GM21423 (cell line): ENCODE data around the gene SASH1.

ENCODE experiments used
- ATAC-seq: cut with Tn5 transposase; IDR thresholded peaks from one replicate; pipeline ENCODE4 v1.9.1; 2021; ENCODE audit warnings: mild to moderate bottlenecking, moderate library complexity; ENCODE audit not compliant: unreplicated experiment

SASH1 gene

DNA sequence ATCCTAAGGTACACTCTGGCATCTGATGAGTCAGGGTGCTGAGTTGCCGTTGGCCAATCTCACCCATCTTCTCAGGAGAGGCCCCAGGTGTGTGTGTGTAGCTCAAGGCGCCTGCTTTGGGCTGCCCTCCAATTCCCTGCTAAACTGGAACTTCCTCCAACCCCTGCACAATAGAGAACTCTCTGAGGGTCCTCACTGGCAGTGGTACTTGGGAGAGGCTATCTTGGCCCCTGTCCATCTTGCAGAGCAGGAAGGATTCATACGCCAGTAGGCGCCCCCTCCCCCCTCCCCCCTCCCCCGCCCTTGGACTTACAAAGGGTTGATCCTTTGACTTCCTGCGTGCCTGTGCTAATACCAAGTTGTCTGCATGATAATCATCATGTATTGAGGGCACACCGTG is 173.6 kb downstream of the SASH1 start:
- no peak for ATAC-seq

DNA sequence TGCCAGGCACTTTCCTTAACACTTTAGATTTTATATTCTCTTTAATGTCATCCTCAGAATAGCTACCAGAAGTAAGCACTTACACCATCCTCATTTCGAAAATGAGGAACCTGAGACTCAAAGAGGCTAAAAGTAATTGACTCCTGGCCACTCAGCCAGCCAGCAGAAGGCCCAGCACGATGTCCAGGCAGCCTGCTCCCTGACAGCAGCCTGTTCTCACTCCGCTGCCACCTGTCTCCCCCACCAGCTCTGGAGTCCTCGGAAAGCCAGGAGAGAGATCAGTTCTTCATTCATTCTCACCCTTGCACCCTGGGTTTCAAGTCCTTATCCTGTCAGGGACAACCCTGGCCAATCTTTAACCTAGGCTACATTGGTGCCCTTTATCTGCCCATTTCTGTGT is 174.0 kb downstream of the SASH1 start:
- ATAC-seq = no peak

DNA sequence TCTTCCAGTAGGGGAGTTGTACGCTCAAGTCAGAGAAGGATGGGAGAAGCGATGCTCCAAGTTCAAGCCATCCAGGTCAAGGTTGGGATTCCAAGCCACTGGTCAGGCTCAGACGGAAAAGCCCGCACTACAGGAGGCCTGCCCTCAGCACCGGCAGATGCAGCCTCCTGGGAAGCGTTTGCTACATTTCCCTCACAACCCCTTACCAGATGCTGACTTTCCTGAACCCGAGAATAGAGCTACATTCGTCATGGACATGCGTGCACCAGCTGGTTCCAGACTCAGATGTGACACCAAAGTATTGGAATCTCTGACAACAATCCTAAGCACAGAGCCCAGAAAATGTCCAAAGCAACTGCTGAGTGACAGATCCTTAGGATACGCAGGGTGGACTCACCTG is 174.8 kb downstream of the SASH1 start:
- no peak for ATAC-seq

DNA sequence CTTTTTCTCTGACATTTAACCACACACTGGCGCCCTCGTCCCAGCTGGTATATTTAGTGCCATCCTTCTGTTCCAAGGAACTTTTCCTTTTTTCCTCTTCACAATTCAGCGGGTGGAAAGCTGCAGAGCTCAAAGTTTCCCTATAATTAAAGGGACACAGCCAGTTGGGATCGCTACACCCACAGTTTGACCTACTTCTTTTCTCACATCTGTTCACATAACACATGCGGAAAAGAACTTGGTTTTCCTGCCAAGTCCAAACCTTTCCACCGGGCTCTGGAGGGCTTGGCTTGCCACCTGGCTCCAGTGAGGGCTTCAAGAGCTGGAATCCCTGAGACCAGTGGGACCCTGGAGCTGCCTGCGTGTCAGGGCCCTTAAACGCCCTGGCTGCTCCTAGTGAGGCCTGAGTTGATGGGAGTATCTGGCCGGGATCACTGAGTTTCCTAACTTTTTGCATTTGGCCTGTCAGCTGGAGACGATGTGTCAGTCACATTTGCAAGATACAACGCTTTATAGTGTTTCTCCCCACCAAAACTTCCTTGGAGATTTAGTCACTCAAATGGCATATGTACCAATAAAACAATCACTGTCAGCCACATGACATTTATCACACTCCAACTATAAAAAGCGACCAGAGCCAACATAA is 176.0 kb downstream of the SASH1 start:
- ATAC-seq = no peak

DNA sequence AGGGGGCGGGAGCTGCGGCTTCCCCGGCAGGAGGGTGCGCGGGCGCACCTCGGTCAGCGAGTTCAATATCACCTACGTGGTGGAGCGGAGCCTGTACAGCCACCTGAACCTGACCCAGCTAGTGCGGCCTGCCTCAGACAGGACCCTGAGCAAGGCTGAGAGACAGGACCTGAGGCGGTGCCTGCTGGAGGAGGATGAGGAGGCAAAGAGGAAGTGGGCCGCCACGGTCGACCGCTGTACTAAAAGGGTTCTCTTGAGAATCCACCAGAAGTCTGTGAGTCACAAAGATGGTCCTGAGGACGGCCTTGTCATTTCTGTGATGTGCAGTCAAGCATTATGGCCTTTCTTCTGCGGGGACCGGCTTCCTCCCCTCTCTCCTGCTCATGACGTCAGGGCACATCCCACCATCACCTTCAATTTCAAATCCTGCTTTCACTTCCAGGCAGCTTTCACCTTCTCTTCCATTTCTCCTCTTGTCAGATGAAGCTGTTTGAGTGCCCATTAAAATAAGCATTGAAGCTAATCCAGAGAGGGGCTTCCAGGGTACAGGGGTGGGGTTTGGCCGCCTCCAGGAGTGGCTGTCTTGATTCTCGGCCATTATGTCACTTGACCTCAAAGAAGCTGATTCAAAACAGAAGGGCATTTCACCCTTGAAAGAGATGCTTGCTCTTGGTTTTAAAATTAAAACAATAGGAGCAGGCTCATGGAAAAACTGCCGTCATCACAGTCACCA is 177.6 kb downstream of the SASH1 start:
- ATAC-seq = peak; percentile 92

DNA sequence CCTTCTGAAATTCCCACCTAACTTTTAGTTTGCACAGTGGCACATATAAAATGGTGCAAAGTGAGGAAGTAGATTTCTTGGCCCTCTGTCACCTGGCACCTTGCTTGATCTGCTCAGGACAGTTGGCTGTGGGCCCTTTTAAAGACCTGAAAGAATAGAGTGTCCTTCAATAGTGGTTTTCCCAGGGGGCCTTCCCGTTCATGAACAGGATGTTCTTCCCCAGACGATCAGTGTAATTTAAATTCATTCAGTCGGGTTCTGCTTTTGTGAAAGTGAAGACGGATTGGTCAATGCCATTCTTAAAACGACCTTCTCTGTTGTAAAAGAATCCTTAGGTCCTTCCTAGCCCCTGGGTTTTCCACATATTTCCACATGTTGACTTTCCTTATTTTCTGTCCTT is 178.5 kb downstream of the SASH1 start:
- no peak for ATAC-seq

DNA sequence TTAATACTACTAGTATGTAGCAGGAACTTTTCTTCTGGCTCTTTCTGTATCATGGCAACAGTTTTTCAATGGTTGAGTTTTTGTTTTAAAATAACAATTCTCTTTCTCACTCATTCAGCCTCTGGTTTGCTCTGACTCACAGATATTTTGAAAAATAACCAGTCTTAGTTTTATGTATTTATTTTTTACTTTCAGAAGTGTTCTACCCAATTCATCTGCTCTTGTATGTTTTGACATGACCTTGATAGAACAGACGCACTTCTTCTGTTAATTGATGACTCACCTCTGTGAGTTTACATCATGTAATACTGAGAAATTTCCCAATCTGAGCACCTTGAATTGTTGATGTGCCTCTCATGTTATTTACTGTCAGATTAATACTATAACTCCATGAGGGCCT is 178.9 kb downstream of the SASH1 start:
- no peak for ATAC-seq

DNA sequence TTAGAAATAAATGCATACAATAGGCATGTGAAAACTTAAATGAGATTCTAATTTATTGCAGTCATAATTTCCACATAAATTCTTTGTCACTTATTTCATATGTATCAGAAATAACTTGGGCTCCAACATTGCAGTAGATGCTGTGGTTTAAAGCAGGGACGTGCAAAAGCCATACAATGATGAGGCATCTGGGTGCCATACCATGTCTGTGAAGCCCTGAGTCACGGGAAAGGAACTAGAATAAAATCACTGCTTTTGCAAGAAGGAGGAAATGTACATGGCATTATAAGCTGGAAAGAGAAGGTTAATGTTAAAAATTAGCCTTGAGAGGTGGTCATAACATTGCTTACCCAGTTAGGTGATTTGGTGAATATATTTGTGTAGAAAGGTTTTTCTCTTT is 180.4 kb downstream of the SASH1 start:
- no peak for ATAC-seq

DNA sequence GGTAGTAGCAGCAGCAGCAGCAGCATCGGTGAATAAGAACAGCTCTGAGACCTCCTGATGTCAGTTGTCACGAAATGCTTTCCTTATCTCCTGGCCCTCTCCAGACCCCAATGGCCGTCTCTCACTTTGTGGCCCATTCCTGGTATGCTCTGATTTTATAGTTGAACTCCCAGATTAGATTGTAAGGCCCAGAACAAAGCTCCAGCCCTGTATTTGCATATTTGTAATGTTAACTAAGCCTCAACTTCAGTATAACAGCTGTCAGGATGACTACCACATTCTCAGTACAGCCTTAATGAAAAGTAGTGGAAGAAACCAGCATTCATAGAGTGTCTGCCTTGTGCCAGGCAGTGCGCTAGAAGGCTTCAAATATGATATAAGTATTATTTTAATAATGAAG is 180.9 kb downstream of the SASH1 start:
- ATAC-seq = no peak

DNA sequence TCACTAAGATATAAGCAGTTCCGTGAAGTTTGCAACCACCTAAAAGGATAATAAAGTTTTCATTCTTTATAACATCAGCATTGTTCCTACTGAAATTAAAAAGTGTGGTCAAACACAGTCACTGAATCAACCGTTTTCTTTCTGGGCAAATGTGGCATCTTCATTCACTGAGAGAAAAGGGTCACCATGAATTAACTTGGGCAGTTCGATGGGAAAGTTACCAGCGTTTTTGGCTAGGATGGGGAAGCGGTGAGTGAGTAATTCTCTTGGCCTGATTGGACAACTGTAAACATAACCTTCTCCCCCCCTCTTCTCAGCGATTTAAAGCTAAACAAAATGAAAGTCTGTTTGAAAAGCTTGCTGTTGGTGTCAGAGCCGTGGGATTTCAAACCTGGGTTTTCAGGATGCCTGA is 181.8 kb downstream of the SASH1 start:
- ATAC-seq = no peak

DNA sequence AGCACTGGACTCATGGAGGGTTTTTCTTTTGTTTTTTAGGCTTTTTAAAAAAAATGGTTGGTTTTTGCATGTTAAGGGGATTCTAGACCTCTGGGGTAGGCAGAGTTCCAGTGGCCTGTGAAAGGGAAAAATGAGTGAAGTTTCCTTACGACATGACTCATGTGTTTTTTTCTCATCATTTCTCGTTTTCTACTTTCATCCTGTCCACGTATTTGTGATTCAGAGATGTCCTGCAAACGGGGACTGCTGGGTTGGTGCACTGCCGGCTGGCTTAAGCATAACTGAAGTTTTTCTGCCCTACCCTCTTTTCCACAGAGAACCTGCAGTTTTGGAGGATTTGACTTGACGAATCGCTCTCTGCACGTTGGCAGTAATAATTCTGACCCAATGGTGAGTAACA is 182.3 kb downstream of the SASH1 start:
- no peak for ATAC-seq

DNA sequence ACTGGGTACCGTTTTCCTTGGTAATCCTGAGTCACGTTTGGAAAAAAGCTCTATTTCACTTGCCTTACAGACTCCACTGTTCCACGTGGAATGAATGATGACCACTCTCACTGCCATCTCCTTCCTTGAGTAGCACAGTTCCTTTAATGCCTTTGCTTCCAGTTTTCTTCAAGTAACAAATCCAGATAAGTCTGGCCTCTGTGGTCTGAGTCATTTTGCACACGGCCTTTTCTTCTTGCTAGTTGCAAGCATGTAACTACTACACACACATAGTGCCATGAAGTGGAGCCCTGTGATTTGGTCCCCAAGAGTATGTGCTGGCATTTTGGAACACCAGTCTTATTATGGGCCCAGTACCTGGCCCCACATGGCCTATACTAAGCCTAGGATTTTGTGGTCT is 182.8 kb downstream of the SASH1 start:
- no peak for ATAC-seq

DNA sequence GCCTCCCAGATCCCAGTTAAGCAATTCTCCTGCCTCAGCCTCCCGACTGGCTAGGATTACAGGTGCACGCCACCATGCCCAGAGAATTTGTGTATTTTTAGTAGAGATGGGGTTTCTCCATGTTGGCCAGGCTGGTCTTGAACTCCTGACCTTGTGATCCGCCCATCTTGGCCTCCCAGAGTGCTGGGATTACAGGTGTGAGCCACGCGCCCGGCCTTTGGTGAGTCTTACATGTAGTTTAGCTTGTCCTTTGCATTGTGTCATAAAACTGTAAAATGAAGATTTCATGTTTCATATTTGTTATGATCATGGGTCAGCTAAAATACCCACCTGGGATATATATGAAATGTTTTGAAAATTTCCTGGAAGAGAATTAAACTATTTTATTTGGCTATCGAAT is 183.5 kb downstream of the SASH1 start:
- no peak for ATAC-seq

DNA sequence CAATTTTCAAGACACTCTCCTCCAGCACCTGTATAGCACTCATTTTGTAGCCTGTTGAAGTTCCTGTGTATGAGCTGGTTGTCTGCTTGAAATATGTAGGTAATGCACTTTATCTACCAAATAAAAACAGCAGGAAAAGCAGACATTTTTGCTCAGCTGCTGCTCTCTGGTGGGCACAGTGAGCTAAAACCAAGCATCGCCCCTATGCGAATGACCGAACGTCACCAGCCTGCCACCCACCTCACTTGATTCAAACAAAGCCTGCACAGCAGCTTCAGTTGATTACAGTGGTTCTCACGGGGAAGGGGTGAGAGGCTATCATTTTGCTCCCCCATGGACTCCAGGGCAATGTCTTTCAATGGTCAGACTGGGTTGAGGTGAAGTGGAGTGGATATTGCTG is 185.7 kb downstream of the SASH1 start:
- no peak for ATAC-seq

DNA sequence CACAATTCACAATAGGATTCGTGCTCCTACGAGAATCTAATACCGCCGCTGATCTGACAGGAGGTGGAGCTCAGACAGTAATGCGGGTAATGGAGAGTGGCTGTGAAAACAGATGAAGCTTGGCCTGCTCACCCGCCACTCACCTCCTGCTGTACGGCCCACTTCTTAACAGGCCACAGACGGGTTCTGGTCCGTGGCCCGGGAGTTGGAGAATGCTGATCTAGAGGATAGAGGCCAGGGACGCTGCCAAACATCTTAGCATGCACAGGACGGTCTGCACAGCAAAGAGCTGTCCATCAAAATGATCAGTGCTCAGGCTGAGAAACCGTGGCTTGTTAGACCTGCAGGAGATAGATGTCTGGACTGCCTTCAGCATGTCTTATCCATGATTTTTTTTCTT is 186.4 kb downstream of the SASH1 start:
- no peak for ATAC-seq

DNA sequence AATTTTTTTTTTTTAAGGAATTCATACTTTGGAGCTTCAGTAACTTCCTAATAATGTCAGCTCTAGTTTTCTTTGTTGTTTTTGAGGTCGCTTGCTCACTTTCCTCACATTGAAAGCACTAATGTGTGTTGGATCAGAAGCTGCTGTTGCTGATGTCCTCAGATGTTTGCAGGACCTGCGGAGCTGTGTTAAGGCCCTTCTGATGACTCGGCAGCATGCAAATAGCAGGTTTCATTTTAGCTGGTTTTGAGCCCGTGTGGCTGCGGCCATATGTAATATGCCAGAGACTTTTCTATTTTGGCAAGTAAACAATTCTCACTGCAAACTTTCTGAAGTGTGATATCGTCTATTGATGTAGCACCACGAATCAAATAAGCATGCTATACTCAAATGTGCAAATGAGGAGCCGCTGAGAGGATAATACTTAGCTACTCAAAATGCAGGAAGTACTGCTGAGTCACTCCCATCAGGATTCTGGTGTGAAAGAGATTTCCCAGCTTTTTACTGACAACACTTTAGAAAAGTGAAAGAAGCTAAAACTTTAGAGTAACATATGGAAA is 187.8 kb downstream of the SASH1 start:
- ATAC-seq = peak; percentile 86

DNA sequence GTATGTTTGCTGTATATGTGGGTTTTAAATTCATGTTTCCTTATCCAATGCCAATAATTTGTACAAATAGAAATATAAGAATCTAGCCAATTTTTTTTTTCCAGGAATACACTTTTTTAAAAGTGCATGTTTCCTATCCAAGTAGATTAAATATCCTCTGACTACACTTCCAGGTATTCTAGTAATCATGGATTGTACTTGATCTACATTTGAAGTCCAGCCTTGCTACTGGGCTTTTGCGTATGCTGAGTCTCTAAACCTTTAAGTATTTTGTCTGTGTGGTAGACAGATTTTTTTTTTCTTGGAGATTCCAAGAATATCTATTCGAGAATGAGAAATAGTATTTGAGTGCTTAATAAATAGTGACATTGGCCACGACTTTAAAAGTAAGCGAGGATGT is 188.3 kb downstream of the SASH1 start:
- ATAC-seq = no peak

DNA sequence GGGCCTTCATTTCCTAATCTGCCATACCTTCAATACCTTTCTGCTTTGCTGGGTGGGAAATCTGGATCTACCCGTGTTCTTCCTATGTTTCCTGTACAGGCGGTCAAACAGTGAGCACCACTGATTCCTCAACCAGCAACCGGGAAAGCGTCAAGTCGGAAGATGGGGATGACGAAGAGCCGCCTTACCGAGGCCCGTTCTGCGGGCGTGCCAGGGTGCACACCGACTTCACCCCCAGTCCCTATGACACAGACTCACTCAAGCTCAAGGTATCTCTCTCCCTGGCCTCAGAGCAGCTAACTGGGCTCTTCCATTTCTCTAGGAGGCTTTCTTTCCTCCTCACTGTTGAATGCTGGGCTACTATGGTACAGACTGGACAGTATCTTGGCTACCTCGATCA is 190.1 kb downstream of the SASH1 start:
- no peak for ATAC-seq

DNA sequence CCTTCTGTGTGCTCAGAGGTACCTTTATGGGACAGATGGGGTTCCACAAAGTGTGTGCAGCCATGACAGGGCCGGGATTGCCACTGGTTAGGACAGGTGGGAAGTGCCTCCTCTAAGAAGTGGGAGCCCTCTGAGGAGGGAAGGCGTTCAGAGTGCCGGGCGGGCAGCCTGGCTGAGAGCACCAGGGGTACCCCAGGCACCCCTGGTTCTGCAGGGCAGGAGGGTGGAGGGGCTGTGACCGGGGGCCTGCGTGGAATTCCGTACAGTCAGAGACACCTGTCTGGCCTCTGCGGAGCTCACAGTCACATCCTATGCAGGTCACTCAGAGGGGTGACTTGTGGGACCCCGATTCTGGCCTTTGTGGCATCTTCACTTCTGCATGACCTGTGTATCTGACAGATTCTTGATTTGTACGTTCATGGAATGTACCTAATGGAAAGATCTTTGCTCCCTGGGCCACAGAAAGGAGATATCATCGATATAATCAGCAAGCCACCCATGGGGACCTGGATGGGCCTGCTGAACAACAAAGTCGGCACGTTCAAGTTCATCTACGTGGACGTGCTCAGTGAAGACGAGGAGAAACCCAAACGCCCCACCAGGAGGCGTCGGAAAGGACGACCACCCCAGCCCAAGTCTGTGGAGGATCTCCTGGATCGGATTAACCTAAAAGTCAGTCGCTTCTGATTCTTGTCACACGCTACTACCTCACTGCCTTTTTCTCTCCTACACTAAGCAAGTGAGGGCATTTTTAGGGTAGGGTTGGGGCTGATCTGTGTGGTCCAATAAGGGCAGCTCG is 190.9 kb downstream of the SASH1 start:
- no peak for ATAC-seq

DNA sequence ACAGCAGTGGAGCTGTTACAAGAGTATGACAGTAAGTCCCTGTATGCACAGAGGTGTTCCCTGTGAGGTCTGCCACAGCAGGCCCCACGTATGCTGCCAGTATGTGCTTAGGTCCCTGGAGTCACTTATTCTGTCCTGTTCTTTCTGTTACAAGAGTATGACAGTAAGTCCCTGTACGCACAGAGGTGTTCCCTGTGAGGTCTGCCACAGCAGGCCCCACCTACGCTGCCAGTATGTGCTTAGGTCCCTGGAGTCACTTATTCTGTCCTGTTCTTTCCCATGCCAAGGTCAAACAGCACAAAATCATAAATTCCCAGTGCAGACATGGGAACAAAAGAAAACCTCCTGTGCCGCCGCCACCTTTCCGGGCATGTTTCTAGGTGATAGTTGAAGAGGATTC is 192.2 kb downstream of the SASH1 start:
- ATAC-seq = no peak

DNA sequence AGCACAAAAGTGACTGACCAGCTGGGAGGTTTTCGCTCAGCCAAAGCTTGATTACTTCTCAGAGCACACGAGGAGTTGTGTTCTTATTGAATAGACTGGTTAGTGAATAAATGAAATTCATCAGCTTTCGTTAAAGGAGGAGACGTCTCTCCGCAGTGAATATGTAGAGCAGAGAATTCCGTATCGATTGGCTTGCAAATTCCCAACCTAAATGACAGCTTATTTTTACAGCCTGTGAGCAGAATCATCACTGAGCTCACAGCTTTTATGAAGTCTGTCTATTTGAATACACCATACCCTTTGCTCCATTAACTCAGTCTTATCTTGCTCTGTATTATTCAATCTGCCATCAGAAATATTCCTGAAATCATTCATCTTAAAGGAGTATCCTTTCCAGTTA is 192.7 kb downstream of the SASH1 start:
- ATAC-seq = no peak

DNA sequence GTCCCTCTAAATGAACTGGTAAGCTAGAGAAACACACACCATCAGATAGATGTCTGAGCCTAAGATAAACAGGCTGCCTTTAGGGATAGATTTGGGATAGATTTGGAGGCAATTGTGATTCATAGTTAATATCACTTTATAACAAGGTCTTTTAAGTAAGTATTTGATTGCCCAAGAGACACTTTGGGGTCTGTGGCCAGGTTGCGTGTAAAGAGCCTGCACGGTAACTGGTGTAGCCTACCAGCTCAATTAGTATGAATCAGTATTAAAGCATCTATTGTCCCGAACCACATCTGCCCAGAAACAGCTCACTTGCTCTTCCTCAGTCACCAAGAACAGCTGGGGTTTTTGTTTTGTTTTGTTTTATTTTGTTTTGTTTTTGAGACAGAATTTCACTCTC is 193.3 kb downstream of the SASH1 start:
- ATAC-seq = no peak
